LNCaP clone FGC (cell line): ENCODE data around the gene ERI2.
A peak's percentile ranks its signal among the peaks of the same experiment; 100 is the strongest.
"Not testable (repeated sequence)": the region's sequence is repeated elsewhere in the genome, so short reads cannot be mapped to it uniquely, and the experiment has no call there.

Experiments used
- DNase-seq: peaks from one replicate; pipeline ENCODE4 v3.0.0-alpha.2; 2011; ENCODE audit warnings: low read depth
- H3K4me3 ChIP-seq: 2 replicates; pipeline ENCODE4 v1.5.1; 2011; ENCODE audit warnings: mild to moderate bottlenecking, low read depth, low read length, control low read depth
- CTCF ChIP-seq: IDR thresholded peaks from 2 replicates; pipeline ENCODE4 v1.5.1; 2012; ENCODE audit warnings: mild to moderate bottlenecking; ENCODE audit not compliant: control insufficient read depth, insufficient read depth; ENCODE audit errors: extremely low read depth

The ERI2 gene

DNA sequence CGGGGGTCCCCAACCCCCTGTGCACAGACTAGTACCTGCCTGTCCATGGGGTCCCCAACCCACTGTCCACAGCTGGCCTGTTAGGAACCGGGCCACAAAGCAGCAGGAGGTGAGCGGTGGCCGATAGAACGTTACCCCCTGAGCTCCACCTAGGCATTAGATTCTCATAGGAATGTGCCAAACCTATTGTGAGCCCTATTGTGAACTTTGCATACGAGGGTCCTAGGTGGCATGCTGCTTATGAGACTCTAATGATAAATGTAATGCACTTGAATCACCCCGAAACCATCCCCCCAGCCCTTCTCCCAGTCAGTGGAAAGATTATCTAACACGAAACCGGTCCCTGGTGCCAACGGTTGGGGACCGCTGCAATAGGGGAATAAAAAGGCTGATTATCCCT is 1.6 kb upstream of the ERI2 start:
- peak overlapping the region; percentile 65 for H3K4me3 ChIP-seq
- TF ChIP-seq CTCF = no peak
- DNase-seq = no peak

DNA sequence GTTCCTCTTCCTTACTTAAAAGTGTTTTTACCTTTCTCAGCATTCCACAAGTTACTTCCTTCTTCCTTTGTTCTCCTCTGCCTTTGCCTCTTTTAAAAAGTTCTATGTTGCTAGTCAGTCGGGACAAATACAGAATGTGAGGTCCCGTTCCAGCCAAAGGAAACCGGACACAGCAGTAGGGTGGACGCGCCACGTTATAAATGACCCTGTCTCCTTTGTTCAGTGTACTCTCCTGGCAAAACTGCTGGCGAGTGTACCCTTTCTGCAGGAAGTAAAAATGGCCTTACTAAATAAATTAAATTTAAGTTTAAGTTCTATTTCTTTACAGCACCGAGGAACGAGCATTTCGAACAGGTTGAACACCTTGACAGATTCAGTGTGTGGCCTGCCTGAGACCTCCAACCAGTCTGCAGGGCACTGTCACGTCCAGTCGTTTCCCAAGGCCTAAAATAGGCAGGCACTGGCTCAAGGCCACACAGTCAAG is 546 bp downstream of the ERI2 start:
- H3K4me3 ChIP-seq = peak overlapping the region; percentile 65
- not testable (repeated sequence) for DNase-seq

DNA sequence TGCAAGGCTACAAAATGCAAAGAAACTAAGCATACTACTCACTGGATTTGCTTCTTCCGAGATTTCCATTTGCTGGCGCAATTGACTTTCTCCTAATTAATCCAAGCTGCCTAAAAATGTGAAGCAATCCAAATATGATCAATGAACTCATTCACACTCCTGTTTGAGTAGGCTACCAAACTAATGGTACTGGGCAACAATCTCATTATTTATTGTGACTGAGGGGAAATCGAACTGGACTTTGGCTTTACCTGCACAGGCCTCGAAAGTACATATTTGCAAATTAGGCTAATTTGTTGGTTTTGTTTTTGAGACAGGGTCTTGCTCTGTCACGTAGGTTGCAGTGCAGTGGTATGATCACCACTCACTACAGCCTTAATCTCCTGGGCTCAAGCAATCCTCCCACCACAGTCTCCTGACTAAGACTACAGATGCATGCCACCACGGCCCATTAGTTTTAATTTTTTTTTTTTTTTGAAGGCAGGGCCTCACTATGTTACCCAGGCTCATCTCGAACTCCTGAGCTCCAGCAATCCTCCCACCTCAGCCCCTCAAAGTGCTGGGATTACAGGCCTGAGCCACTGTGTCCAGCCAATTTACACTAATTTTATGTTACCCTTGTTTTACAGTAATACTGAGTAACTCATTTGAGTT is 2.6 kb downstream of the ERI2 start:
- DNase-seq = no peak
- no peak for TF ChIP-seq CTCF
- H3K4me3 ChIP-seq = no peak overlapping the region

- TF ChIP-seq CTCF = no peak
- no peak overlapping the region for H3K4me3 ChIP-seq
These were observed 3.1 kb downstream of the ERI2 start for GRCh38 chr16:20803192-20803560.

GRCh38 chr16:20801278-20801677 is 5.0 kb downstream of the ERI2 start:
- DNase-seq = no peak
- H3K4me3 ChIP-seq = no peak overlapping the region
- TF ChIP-seq CTCF = no peak

More at GRCh38 chr16:20803192-20803560, 3.1 kb downstream of the ERI2 start:
- no peak for DNase-seq

- DNase-seq = no peak
- peak; percentile 62 for TF ChIP-seq CTCF
- H3K4me3 ChIP-seq = no peak overlapping the region
These were observed 6.7 kb downstream of the ERI2 start for GRCh38 chr16:20799599-20799998.

DNA sequence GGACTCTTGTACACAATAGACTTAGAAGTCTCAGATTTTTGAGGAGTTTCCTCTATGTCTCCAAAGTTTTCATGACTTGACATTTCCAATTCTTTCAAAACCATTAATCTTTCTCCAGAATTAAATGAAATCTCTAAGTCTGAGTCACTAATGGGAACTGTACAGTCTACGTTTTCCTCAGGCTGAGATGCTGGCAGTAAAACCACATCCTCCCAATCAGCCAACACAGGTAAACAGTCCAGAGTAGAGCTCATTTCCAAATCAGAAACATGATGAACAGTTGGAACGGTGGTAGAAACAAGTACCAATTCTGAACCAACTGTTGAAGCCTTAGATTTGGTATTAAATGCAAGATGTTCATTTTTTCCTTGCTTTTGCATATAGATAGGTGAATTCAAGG is 7.9 kb downstream of the ERI2 start:
- TF ChIP-seq CTCF = no peak
- no peak for DNase-seq
- H3K4me3 ChIP-seq = no peak overlapping the region
